Activated naive CD4-positive, alpha-beta T cell (primary cell): ENCODE measurements around the gene NDUFV2.

ENCODE experiments used
- DNase-seq, 4 experiments: peaks; one replicate each; lab custom pipeline; 2025; lab: John Stamatoyannopoulos, UW

The NDUFV2 gene

DNA sequence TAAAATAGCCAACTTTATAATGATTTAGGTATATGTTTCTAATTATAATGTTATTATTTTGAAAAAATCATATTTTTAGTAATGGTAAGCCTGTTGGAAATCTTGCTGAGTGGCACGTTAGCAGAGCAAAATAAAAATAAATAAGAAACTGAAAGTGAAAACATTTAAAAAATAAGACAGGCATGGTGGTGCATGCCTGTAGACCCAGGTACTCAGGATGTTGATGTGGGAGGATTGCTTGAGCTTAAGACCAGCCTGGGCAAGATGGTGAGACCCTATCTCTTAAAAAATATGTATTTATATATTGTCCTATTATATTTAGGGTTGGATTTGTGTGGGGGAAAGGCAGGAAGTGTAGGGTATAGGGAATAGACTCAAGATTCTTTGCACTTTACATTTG lies 18.3 kb downstream of the NDUFV2 start:
- no peak for DNase-seq

DNA sequence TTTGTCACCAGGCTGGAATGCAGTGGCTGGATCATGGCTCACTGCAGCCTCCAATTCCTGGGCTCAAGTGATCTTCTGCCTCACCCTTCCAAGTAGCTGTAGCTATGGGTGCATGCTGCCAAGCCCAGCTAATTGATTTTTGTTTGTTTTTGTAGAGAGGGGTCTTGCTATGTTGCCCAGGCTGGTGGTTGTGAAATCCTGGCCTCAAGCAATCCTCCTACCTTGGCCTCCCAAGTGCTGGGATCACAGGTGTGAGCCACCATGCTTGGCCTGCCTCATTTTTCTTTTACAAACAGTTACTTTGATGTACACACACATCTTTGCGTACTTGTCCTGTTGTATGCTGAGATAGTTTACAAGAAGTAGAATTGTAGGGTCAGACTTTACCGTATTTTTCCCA lies 21.0 kb downstream of the NDUFV2 start:
- no peak for DNase-seq

DNA sequence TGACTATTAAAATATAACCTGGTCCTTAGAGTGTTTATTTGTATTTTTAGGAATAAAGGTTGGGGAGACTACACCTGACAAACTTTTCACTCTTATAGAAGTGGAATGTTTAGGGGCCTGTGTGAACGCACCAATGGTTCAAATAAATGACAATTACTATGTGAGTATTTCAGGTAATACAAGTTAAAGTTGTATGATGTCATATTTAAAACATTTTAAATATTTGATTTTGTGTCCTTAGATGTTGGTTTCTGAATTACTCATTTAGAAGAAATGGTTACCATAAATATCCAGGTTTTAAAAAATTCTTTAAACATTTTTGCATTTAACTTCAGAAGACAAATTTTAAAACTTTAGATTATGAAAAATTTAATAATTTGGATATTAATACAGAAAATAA lies 22.3 kb downstream of the NDUFV2 start:
- DNase-seq: no peak

DNA sequence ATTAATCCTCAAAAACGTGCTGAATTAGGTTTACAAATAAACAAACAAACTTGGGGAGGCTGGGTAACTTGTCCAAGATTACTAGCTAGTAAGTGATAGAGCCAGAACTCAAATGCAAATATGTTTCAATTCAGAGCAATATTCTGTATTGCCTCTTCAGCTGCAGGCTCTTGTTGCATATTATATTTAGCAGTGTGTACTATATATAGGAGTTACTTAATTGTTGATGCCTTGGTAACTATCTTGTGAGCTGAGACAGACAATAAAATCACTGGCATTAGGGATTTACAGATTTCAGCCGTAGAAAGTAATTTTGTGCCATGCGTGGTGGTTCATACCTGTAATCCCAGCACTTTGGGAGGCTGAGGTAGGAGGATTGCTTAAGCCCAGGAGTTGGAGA lies 23.8 kb downstream of the NDUFV2 start:
- DNase-seq: no peak

DNA sequence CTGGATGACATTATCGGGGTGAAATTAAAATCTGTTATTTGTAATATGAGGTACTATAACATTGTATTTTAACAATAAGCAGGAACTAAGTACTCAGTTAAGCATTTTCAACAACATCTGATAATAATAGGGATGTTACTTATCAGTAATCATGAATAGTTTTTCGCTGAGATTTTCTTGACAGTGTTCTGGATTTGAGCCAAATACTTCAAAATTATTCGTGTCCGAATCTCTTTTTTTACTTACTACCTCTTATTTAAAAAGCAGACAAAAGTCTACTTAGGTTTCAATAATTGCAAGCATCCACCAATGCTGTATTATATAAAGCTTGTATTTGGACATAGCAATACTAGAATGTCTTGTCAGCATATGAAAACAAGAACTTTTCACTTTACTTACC lies 27.7 kb downstream of the NDUFV2 start:
- no peak for DNase-seq

DNA sequence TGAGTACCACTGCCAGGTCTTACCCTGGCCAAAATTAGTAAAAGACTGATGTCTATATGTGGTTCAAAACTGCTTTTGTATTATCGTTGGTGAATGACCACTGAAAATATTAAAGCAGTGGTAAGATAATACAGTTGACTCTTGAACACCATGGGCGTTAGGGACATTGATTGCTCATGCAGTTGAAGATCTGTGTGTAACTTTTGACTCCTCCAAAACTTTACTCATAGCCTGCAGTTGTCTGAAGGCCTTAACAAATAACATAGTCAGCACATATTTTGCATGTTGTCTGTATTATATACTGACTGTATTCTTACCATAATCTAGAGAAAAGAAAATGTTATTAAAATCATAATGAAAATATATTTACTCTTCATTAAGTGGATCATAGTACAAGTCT lies 28.3 kb downstream of the NDUFV2 start:
- no peak for DNase-seq

DNA sequence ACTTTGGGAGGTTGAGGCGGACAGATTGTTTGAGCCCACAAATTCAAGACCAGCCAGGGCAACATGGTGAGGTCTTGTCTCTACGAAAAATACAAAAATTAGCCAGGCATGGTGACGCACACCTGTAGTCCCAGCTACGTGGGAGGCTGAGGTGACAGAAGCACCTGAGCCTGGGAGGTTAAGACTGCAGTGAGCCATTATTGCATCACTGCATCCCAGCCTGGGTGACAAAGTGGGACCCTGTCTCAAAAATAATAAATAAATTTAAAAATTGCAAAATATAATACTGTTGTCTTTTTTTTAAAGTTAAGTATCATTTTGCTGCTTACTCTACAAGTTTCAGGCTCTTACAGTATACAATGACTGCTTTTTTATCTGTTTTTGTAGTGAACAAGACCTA lies 30.1 kb downstream of the NDUFV2 start:
- DNase-seq: no peak

DNA sequence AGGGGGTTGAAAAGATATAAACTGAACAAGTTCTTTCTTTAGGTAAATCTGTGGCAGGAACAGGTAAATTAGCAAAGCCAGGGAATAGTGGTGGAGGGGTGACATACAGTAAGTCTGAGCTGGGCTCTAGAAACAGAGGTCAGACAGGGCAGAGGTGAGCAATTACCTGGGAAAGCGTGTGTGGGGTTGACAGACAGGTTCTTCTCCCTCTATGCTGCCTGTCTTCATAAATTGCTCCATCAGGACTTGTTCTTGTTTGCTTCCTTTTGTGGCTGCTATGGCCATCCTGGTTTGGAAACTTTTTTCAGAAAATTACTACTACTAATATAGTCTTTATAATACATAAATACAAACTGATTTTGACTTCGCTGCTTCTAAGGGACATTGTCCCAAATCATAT lies 30.7 kb downstream of the NDUFV2 start:
- no peak for DNase-seq

DNA sequence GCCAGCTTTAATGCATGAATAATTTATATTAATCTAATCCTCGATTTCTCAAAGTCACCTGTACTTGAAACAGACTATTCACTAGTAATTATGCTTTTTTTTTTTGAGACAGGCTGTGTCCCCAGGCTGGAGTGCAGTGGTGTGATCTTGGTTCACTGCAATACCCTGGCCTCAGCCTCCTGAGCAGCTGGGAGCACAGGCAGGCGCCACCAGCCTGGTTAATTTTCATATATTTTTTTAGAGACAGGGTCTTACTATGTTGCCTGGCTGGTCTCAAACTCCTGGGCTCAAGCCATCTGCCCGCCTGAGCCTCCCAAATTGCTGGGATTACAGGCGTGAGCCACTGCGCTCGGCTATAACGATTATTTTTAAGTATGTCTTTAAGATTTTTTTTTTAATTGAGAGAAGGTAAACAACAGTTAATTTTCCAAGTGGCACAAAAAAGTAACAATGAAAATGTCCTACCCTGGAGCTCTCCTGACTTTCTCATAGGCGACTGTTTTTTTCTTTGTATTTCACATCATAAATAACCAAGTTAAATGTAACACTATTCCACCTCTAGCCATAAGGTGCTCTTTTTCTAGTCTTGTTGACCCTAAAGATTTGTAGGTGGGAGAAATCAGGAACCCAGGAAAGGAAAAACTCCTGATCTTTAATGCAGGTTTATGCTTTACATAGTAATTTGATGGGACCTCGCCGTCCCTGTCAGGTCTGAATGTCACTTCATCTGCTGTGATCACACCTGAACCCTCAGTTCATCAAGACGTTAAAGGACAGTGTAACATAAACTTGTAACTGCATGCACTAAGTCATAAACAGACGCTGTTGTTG lies 32.8 kb downstream of the NDUFV2 start:
- DNase-seq: no peak

DNA sequence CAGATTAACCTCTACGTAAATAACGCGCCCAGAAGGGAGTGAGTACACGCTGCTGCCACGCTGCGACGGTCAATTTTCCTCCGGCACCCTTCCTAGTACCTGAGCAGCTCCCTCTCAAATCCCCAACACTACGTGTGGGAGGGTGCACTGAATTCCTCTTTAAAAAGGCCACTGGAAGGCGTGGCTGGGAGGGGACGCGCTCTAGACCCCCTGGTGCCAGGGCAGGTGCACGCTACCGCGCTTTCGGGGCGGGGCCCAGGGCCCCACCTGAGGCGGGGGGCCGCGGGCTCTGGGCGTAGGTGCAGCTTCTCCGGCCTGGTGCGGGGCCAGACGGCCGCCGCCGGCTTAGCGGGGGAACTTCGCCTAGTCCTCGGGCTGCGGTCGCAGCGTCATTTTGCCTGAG lies 33.4 kb downstream of the NDUFV2 start:
- peak in 2 of 4 experiments; percentile 37 to 51 for DNase-seq

DNA sequence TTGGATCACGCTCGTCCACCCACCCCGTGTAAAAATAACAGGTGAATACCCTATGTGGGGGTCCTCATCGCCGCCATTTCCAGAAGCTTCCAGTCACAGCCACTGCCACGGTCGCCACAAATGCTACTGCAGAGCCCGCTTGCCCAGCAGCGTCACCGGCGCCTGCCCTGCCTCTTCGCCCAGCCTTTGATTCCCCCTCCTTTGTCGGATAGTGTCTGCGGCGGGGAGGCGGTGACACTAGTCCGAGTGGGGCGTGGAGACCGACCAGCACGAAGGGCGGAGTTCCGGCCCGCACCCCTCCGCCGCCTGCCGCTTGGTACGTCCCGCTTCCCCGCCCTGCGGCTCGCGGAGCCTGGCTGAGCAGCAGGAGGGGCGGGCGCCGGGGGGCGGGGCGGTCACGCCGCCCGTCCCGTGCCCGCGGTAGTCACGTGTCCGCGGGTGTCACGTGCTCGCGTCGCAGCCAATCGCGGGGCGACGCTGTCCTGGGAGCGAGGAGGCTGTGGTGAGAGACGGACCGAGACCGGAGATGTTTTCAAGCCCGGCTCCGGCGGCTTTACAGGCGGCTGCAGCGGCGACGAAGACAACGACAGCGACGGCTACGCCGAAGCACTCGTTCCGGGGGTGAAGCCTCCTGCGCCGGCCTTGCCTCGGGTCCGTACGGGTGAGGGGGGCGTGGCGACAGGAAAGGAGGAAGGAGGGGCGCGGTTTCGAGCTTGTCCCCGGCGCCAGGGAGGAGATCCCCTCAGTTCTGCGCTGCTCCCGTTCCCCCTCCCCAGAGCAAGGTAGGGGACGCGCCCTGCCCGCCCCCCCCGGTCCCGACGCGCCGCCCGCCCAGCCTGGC lies 34.0 kb downstream of the NDUFV2 start, which contains the start of gene ANKRD12:
ANKRD12 (plus strand) TSS at position 467 of the 841 bp plus-strand sequence. CDS start 45,652 bp downstream, outside the sequence.
- peak; percentile 88 to 96 (median 91) for DNase-seq

DNA sequence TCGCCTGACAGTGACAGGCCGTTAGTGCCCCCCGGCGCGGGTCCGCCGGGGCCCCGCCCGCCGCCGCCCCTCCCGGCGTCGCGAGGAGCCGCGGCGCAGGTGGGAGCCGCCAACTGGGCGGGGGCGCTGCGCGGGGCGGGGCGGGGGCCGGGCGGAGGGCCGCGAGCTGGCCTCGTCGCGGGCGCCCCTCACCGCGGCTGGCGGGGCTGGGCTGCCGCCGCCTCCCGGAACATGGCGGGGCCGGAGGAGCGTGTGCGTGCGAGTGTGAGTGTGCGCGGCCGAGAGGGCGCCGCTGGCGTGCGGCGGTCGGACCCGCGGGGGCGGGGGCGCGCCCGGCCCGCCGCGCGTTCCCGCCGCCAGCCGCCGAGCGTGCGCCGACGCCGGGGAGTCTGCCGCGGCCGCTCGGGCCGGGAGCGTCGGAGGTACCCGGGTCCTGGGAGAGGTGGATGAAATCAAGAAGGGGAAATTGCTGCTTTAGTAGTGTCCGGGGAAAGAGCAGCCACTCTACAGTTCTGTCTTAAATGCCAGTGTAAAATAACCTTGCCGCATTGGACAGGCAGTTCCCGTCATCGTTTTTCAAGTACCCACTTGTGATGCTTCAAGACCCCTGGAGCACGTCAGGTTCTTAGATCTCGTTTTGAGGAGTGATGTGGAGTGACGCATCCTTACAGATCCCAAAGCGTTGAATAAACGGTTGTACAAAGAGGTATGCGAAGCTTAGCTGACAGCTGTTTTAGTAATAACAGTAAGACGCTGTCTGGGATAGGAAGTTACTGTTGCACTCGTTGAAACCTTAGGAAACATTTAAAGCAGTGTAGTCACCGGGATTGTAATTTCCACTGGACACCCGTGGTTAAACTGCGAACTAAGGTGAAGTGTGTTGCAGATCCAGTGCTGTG lies 34.9 kb downstream of the NDUFV2 start:
- peak in 3 of 4 experiments; percentile 48 to 75 (median 58) for DNase-seq

DNA sequence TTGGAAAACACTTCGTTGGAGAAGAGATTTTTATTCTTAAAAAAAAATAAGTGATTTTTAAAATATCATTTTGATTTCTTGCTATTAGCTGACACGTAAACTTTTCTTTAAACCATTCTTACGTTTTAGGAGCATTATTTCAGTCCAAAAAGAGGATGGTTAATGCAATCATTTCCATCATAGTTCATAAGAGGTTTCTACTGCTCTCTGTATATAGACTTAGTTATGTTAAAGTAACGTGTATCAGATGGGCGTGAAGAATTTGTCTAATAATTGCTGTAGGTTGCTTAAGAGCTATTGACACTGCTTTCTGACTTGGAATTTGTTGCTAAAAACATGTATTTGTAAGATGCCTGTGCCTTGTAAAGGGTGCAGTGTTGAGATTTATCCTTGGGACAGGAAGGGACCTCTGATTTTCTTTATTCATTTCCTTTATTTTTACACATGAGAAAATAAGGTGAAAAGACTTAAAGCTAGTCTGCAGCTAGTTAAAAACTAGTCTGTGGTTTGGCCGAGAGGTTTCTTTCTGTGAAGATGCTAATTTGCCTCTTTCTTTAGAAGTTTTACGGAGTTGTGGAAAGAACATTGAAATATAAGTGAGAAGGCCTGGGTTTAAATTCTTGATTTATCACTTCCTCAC lies 37.0 kb downstream of the NDUFV2 start:
- no peak for DNase-seq

DNA sequence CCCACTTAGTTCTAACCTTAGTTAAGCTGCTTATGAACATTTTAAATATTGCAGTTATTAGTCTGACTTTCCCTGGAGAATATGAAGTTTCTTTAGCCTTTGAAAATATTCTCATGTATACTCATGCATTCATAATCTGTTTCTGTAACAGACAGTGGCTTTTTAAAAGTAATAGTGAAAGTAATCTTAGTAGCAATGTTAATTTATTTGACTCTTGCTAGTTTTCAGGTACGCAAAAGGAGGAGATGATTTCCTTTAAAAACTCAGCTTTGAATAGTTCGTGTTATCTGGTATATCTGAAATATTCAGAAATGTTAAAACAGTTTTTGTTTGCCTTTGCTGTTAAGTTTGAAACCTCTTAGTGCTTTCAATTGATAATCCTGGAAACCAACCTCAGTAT lies 37.9 kb downstream of the NDUFV2 start:
- DNase-seq: no peak

DNA sequence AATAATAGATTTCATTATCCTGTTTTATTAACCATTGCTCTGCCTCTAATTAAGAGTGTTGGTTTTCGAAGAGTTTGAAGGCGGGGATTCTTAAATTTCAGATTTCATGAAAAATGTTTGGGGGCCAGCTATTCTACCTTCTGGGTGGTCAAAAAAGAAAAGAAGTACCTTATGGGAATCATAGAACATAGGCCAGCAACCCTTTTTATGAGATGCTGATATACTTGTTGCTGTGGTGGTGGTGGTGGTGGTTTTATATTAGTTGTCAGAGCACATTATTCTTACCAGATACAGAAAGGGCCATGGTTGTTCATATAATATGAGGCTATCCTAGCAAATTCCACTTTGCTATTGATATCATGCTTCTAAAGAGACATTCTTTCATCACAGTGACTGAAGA lies 38.5 kb downstream of the NDUFV2 start:
- no peak for DNase-seq

DNA sequence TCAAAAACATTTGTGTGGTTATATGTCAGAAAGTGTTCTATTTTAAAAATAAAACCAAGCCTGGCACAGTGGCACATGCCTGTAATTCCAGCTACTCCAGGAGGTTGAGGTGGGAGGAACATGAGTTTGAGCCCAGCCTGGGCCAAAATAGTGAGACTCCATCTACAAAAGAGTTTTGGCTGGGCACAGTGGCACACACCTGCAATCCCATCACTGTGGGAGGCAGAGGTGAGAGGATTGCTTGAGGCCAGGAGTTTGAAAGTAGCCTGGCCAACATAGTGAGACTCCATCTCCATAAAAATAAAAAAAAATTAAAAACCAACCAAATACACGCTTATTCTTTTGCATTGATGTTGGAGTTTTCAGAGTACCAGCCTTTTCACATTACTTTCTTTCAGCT lies 43.7 kb downstream of the NDUFV2 start:
- no peak for DNase-seq

DNA sequence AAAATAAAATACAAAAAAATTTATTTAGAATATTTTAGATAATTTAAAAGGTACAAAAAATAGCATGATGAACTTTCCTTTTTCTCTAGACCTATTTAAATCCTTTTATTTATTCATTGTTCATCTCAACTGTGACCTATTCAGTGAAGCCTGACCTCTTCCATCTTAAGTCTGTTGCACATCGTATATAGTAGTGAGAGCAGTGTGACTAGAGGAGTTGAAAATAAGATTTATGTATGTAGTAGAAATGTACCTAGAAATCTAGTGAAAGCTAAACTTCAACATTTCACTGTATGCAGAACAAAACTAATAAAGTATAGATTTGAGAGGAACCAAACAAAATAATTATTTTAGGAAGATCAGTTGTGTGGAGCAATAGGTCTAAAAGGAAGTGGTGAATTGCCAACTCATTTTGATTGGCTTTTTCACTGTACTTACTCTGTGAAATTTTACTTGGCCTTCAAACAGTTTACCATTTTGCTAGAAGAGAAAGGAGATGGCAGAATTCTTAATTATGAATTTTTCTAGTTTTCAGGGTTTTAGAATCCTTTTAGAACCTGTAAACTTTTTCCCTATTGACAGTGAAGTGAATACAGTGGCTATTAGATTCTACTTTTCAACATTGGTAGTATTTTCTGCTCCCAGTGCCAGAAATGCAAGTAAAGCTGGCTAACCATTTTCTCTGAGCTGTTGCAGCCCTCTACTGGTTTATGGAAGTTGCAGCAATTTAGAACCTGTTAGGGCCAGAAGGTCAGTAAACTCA lies 45.1 kb downstream of the NDUFV2 start:
- no peak for DNase-seq

DNA sequence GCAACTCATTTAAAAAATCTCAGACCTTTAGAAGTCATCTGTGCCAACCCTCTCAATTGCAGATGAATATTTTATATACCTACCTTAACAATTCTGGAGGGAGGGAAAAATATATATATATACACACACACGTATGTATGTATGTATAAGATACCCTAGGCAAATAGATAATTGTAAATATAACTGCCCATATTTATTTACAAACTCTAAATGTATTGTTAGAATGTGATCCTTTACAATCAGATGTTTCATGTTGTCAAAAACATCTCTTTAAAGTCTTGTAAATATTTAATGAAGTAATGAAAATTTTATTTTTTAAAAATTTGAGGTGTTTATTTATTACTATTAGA lies 45.7 kb downstream of the NDUFV2 start:
- DNase-seq: no peak

DNA sequence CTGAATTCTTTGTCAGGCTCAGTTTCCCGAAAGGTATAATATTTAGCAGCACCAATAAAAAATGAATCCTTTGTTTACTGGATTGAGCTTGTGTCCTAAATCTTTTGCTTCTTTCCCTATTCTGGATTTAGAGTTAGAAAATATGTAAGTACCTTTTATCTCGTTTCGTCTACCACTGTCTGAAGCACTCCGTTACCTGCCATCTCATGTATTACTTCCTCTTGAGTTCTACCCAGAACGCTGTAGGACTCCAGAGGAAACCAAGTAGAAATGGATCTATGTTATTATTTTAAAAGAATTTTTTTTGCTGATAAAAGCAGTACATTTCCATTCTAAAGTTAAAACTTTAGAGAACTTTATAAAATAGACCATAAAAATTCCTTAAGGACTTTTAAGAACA lies 47.6 kb downstream of the NDUFV2 start:
- DNase-seq: no peak

DNA sequence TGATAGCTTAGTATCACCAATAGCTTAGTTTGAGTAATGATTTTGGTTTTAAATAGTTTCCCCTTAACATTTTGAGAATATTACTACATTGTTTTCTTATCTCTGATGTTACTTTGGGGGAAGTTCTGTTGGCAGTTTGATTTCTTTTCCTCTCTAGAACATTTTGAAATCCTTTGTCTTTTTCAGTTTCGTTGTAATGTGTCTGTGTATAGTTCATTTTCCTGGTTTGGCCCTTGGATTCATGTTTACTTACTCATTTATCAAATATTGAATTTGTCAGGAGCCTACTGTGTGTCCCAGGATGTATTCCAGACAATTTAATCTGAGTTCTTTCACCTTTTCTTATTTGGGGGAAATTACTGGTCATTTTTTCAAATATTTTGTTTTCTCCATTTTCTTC lies 50.8 kb downstream of the NDUFV2 start:
- no peak for DNase-seq
